A549 (cell line): ENCODE data around the gene NDRG4. TPM values are rescaled to one million over a fixed set of nuclear protein-coding genes. Genes with fewer than 3 reads are reported as not detected.
A peak's percentile ranks its signal among the peaks of the same experiment; 100 is the strongest.

Experiments used
- ATAC-seq, 2 experiments: fragments of 200-7000 bp in 1 of 2; fragments of >200 bp in 1 of 2; cut with Nextera tagmentation in 1 of 2; cut with Tn5 transposase in 1 of 2; 3 replicates each; pipeline versions ENCODE4 v1.8.0 to v1.9.1; 2018 to 2020; ENCODE audit warnings: mild to moderate bottlenecking in 1 of 2, moderate library complexity in 1 of 2
- CTCF ChIA-PET: fragments of 300-600 bp; sonication (Branson Sonifier 250); formaldehyde crosslinking; extraction: SDS; loops from one replicate; lab custom pipeline; 2021; ENCODE audit warnings: antibody characterized with exemption, inconsistent platforms; lab: Yijun Ruan, JAX
- POLR2A ChIA-PET: fragments of 350-600 bp; formaldehyde crosslinking; extraction: SDS; loops from one replicate; lab custom pipeline; 2021; ENCODE audit warnings: antibody characterized with exemption, inconsistent platforms; lab: Yijun Ruan, JAX
- DNase-seq, 2 experiments: peaks; one replicate each; pipeline versions ENCODE4 v3.0.0 to v3.0.0-alpha.2; 2011 to 2016; ENCODE audit warnings: low read depth in 1 of 2, low spot score in 1 of 2
- FAIRE-seq: peaks from 2 replicates; lab custom pipeline; 2011; peaks lifted over from hg19 to GRCh38; lab: Jason Lieb, UNC
- H3K27ac ChIP-seq, 2 experiments: fragments of >200 bp; sonication (Bioruptor Twin); formaldehyde crosslinking; 3 replicates each; pipeline ENCODE4 v1.5.1; 2016 to 2017
- H3K4me1 ChIP-seq: fragments of >200 bp; sonication (Bioruptor Twin); formaldehyde crosslinking; 3 replicates; pipeline ENCODE4 v1.6.1; 2016
- H3K4me2 ChIP-seq: fragments of >200 bp; sonication (Bioruptor Twin); formaldehyde crosslinking; 3 replicates; pipeline ENCODE4 v1.6.1; 2016
- H3K4me3 ChIP-seq: fragments of >200 bp; sonication (Bioruptor Twin); formaldehyde crosslinking; 3 replicates; pipeline ENCODE4 v1.5.1; 2016
- H3K9me3 ChIP-seq: fragments of >200 bp; sonication (Bioruptor Twin); formaldehyde crosslinking; 3 replicates; pipeline ENCODE4 v1.6.1; 2016
- CEBPB ChIP-seq, 2 experiments: fragments of >200 bp in 1 of 2; sonication (Bioruptor Twin) in 1 of 2; formaldehyde crosslinking in 1 of 2; IDR thresholded peaks; 2 replicates each; pipeline ENCODE4 v1.6.1; 2012 to 2016
- CHD4 ChIP-seq: fragments of 200-600 bp; sonication (generic); IDR thresholded peaks from 2 replicates; pipeline ENCODE4 v1.6.1; 2016; ENCODE audit warnings: antibody characterized with exemption, mild to moderate bottlenecking, borderline replicate concordance
- CTCF ChIP-seq: fragments of >200 bp; sonication (Bioruptor Twin); formaldehyde crosslinking; IDR thresholded peaks from 3 replicates; pipeline ENCODE4 v1.5.1; 2016
- EP300 ChIP-seq, 2 experiments: fragments of >200 bp; sonication (Bioruptor Twin); formaldehyde crosslinking; IDR thresholded peaks; 2 replicates in 1 of 2; 3 replicates in 1 of 2; pipeline ENCODE4 v1.6.1; 2016 to 2017
- FOSL2 ChIP-seq, 2 experiments: fragments of 450-650 bp in 1 of 2; fragments of >200 bp in 1 of 2; sonication (Bioruptor Twin) in 1 of 2; formaldehyde crosslinking; IDR thresholded peaks; 2 replicates each; pipeline versions ENCODE4 v1.5.0 to v1.6.1; 2016 to 2020; ENCODE audit warnings: mild to moderate bottlenecking in 1 of 2, moderate library complexity in 1 of 2
- GATA3 ChIP-seq: IDR thresholded peaks from 2 replicates; pipeline ENCODE4 v1.6.1; 2012; ENCODE audit warnings: borderline replicate concordance
- HES2 ChIP-seq: fragments of >200 bp; sonication (Bioruptor Twin); formaldehyde crosslinking; IDR thresholded peaks from 2 replicates; pipeline ENCODE4 v1.6.1; 2016
- HMGXB4 ChIP-seq: fragments of 250-450 bp; sonication (Bioruptor Pico); IDR thresholded peaks from 2 replicates; pipeline ENCODE4 v1.5.0; 2021; ENCODE audit warnings: mild to moderate bottlenecking, moderate library complexity, borderline replicate concordance
- KDM1A ChIP-seq: fragments of 200-600 bp; sonication (generic); IDR thresholded peaks from 2 replicates; pipeline ENCODE4 v1.6.1; 2016; ENCODE audit warnings: low read depth, mild to moderate bottlenecking
- KDM5A ChIP-seq: fragments of 200-600 bp; sonication (generic); IDR thresholded peaks from 2 replicates; pipeline ENCODE4 v1.6.1; 2016; ENCODE audit warnings: antibody characterized with exemption, mild to moderate bottlenecking
- MAX ChIP-seq: IDR thresholded peaks from 2 replicates; pipeline ENCODE4 v1.6.1; 2012
- MYC ChIP-seq: IDR thresholded peaks from 2 replicates; pipeline ENCODE4 v1.6.1; 2012; ENCODE audit warnings: mild to moderate bottlenecking, inconsistent platforms, low read length, improper control_type of control experiment, borderline replicate concordance
- NFE2L2 ChIP-seq: fragments of 150-350 bp; conservative IDR thresholded peaks from 2 replicates; pipeline ENCODE4 v1.6.1; 2014; ENCODE audit warnings: low read length
- NPAS2 ChIP-seq: fragments of 250-450 bp; sonication (Bioruptor Pico); IDR thresholded peaks from 2 replicates; pipeline ENCODE4 v1.8.0; 2022; ENCODE audit warnings: mild to moderate bottlenecking, moderate library complexity, borderline replicate concordance
- NR3C1 ChIP-seq: fragments of >200 bp; sonication (Bioruptor Twin); formaldehyde crosslinking; IDR thresholded peaks from 3 replicates; pipeline ENCODE4 v1.6.1; 2017
- RAD21 ChIP-seq, 2 experiments: fragments of >200 bp in 1 of 2; sonication (Bioruptor Twin) in 1 of 2; formaldehyde crosslinking in 1 of 2; IDR thresholded peaks in 1 of 2; conservative IDR thresholded peaks in 1 of 2; 2 replicates in 1 of 2; 3 replicates in 1 of 2; pipeline ENCODE4 v1.6.1; 2012 to 2018; ENCODE audit warnings: inconsistent platforms in 1 of 2
- RARB ChIP-seq: fragments of 250-450 bp; sonication (Bioruptor Pico); IDR thresholded peaks from 2 replicates; pipeline ENCODE4 v1.8.0; 2021; ENCODE audit warnings: mild to moderate bottlenecking, moderate library complexity
- RCOR1 ChIP-seq: fragments of 150-350 bp; IDR thresholded peaks from 2 replicates; pipeline ENCODE4 v1.6.1; 2014; ENCODE audit warnings: antibody characterized with exemption, low read length, low read depth
- REST ChIP-seq: fragments of 200-600 bp; sonication (generic); IDR thresholded peaks from 2 replicates; pipeline ENCODE4 v1.6.1; 2016; ENCODE audit warnings: antibody characterized with exemption, mild to moderate bottlenecking, moderate library complexity
- RFX5 ChIP-seq: fragments of 450-650 bp; IDR thresholded peaks from 2 replicates; pipeline ENCODE4 v1.7.1; 2014; ENCODE audit warnings: antibody characterized with exemption, mild to moderate bottlenecking, moderate library complexity
- RNF2 ChIP-seq: fragments of 200-600 bp; sonication (generic); IDR thresholded peaks from 2 replicates; pipeline ENCODE4 v1.6.1; 2016; ENCODE audit warnings: low read depth, mild to moderate bottlenecking, antibody characterized with exemption, moderate library complexity, borderline replicate concordance
- SMC3 ChIP-seq: fragments of >200 bp; sonication (Bioruptor Twin); formaldehyde crosslinking; IDR thresholded peaks from 3 replicates; pipeline ENCODE4 v1.6.1; 2018; ENCODE audit warnings: inconsistent platforms
- SREBF2 ChIP-seq: fragments of 450-650 bp; IDR thresholded peaks from 2 replicates; pipeline ENCODE4 v1.6.1; 2014; ENCODE audit warnings: mild to moderate bottlenecking, moderate library complexity
- USF2 ChIP-seq: fragments of 450-650 bp; IDR thresholded peaks from 2 replicates; pipeline ENCODE4 v1.6.1; 2014; ENCODE audit warnings: antibody characterized with exemption
- ZC3H11A ChIP-seq: fragments of 450-650 bp; IDR thresholded peaks from 2 replicates; pipeline ENCODE4 v1.6.1; 2014; ENCODE audit warnings: antibody characterized with exemption, mild to moderate bottlenecking
- ZFP36 ChIP-seq: fragments of 450-650 bp; IDR thresholded peaks from 2 replicates; pipeline ENCODE4 v1.6.1; 2014; ENCODE audit warnings: borderline replicate concordance; ENCODE audit not compliant: partially characterized antibody
- ZNF302 ChIP-seq: fragments of 250-450 bp; sonication (Bioruptor Pico); IDR thresholded peaks from 2 replicates; pipeline ENCODE4 v1.9.0; 2021; ENCODE audit warnings: inconsistent platforms, mild to moderate bottlenecking, moderate library complexity
- WGBS: methylation state at CpG from one replicate; pipeline ENCODE4 v1.1.6; 2017; ENCODE audit errors: missing lambda C conversion rate; 5-methylcytosine and 5-hydroxymethylcytosine counted together
- polyA plus RNA-seq, 4 experiments: library from polyadenylated mRNA; depleted of rRNA in 3 of 4; stranded (reverse); fragments of >200 nt; fragmentation: RNase III in 1 of 4; extraction: RNeasy Plus Mini Kit Qiagen cat#74134 plus additional on column Dnase treatment in 1 of 4; gene quantifications; 2 replicates in 3 of 4; 3 replicates in 1 of 4; pipeline ENCODE4 v1.2.3, GENCODE V29; 2011 to 2017

The NDRG4 gene
- polyA plus RNA-seq, 2 of the 4 experiments (the other 2 are of a cell fraction), result 8.1 to 21.3 TPM

GRCh38 chr16:58455750-58456149, 44.2 kb upstream of the NDRG4 start:
- peak overlapping the region; percentile 36; the same call in 2 of the 3 replicates for H3K4me2 ChIP-seq
- DNase-seq (peak in 1 of 2 experiments; percentile 30), FAIRE-seq (no peak), ATAC-seq (peak in 1 of 2 experiments; percentile 17; a peak in 3 of 6 replicates)
- peaks cover 72% of the 10 kb centered on the region for H3K4me1 ChIP-seq
- H3K9me3 ChIP-seq, result no peaks in the 10 kb centered on the region
- TF ChIP-seq NPAS2 (no peak), CHD4 (no peak), RARB (CRISPR knock-in tag) (no peak), CTCF (no peak), MYC (no peak), RFX5 (no peak), NFE2L2 (no peak), SREBF2 (no peak), KDM1A (no peak), HES2 (no peak), RCOR1 (no peak), FOSL2 (IDR thresholded peaks at IDR 0.05) (no peak), FOSL2 (CRISPR knock-in tag; IDR thresholded peaks at IDR 0.05) (no peak), ZNF302 (CRISPR knock-in tag) (no peak)
- ChIA-PET CTCF (interaction anchor here (0.6 to 4.4 kb wide), 5 partner anchors 9 to 201 kb away, joined by 3 to 25 read pairs (median 4); no protein-coding TSS in a partner anchor), POLR2A (no interaction called here)
- WGBS, result 61% methylated on average over 2 of the region's 2 CpGs
- no peak overlapping the region for H3K4me3 ChIP-seq
- peak overlapping the region; percentile 42 to 51; a peak in 5 of 6 replicates for H3K27ac ChIP-seq

- ATAC-seq (peak; percentile 31 to 68; a peak in 4 of 6 replicates), DNase-seq (peak in 1 of 2 experiments; percentile 80), FAIRE-seq (no peak)
- Histone ChIP-seq H3K9me3 (no peaks in the 10 kb centered on the region), H3K4me1 (peaks cover 72% of the 10 kb centered on the region), H3K4me2 (peak overlapping the region; percentile 36; the same call in 2 of the 3 replicates), H3K27ac (peak overlapping the region; percentile 42 to 62; a peak in 4 of 6 replicates), H3K4me3 (no peak overlapping the region)
- TF ChIP-seq CHD4, result no peak
- TF ChIP-seq ZC3H11A, result no peak
- peak; percentile 36 to 81; a peak in 2 of 4 replicates for TF ChIP-seq CEBPB (IDR thresholded peaks at IDR 0.05)
- no peak for TF ChIP-seq REST
- peak; percentile 44; the same call in 1 of the 2 replicates for TF ChIP-seq USF2
- TF ChIP-seq MAX, result 0 out of 2 replicates have a peak, but pooled peaks have one; percentile 15
- peak; percentile 74 for TF ChIP-seq GATA3
- no peak for TF ChIP-seq RAD21 (conservative IDR thresholded peaks at IDR 0.05 in 1 of 2, IDR thresholded peaks at IDR 0.05 in 1 of 2)
- no peak for TF ChIP-seq FOSL2 (IDR thresholded peaks at IDR 0.05)
- no peak for TF ChIP-seq FOSL2 (CRISPR knock-in tag; IDR thresholded peaks at IDR 0.05)
- TF ChIP-seq NR3C1, result no peak
- TF ChIP-seq EP300 (IDR thresholded peaks at IDR 0.05), result peak in 1 of 2 experiments; percentile 42; a peak in 1 of 5 replicates
- TF ChIP-seq SMC3, result no peak
- TF ChIP-seq HMGXB4, result no peak
- no peak for TF ChIP-seq RNF2
- no peak for TF ChIP-seq ZFP36
- TF ChIP-seq KDM5A, result no peak
- ChIA-PET CTCF (interaction anchor here (0.6 to 4.4 kb wide), 5 partner anchors 22 to 201 kb away, joined by 3 to 25 read pairs (median 4); no protein-coding TSS in a partner anchor), POLR2A (no interaction called here)
- 8% methylated on average over 3 of the region's 3 CpGs for WGBS
Measured at GRCh38 chr16:58456193-58456592, 43.8 kb upstream of the NDRG4 start.
